Endothelial cell of umbilical vein (primary cell): Measurements from ENCODE around the gene LAD1.

Source experiments
- EZH2 ChIP-seq: IDR thresholded peaks from 2 replicates; pipeline ENCODE4 v1.6.1; 2012; ENCODE audit warnings: borderline replicate concordance, low read depth, mild to moderate bottlenecking, moderate library complexity, low read length, inconsistent platforms; ENCODE audit not compliant: severe bottlenecking
- JUN ChIP-seq: IDR thresholded peaks from 2 replicates; pipeline ENCODE4 v1.6.1; 2011; ENCODE audit warnings: borderline replicate concordance, low read depth; ENCODE audit not compliant: insufficient read length, insufficient read depth
- TF ChIP-seq, protein P1 (sequence below), 2 donors: IDR thresholded peaks; 1 replicate in 1 of 2; 2 replicates in 1 of 2; pipeline ENCODE4 v1.5.1; 2011; ENCODE audit warnings: low read length in 2 of 2, mild to moderate bottlenecking in 2 of 2, moderate library complexity in 2 of 2, control low read depth in 1 of 2, inconsistent platforms in 1 of 2, low read depth in 1 of 2; ENCODE audit not compliant: insufficient read depth in 1 of 2; ENCODE audit errors: extremely low read depth in 1 of 2

DNA sequence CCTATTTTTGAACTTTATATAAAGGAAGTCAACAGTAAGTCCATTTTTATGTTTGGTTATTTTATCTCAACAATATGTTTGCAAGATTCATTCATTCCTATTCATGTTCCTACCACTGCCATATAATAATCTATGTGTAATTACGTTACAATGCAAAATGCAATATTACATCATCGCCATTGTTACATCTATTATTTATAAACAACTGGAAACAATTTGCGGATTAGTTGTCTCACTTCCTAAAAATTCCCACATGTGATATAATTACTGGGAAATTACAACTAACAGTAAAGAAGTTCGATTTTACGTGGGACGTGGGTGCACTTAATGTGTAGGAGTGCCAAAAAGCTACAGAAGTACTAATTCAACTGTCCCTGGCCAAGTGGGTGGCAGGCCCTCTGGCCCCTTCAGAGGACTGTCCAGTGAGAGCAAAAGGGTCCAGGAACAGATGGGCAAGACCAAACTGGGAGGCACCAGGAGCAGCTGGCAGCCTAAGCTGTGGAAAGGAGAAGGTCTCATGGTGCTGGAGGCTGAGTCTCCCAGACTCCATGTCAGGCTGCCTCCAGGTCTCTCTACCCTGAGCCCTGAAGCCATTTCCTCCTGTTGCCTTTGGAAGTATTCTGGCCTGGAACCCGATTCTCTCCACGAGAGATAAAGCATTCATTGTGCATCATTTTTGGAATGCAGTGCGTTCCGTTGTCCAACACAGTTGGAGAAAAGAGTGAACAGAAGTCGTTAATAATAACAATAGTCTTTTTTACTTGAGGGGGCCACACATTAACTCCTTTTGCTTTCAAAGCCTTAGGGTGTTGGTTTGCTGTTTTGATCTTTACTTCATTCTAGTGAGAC lies 64.6 kb downstream of the LAD1 start:
- no peak for TF ChIP-seq JUN
- TF ChIP-seq EZH2 = no peak
- TF ChIP-seq, protein P1, sequence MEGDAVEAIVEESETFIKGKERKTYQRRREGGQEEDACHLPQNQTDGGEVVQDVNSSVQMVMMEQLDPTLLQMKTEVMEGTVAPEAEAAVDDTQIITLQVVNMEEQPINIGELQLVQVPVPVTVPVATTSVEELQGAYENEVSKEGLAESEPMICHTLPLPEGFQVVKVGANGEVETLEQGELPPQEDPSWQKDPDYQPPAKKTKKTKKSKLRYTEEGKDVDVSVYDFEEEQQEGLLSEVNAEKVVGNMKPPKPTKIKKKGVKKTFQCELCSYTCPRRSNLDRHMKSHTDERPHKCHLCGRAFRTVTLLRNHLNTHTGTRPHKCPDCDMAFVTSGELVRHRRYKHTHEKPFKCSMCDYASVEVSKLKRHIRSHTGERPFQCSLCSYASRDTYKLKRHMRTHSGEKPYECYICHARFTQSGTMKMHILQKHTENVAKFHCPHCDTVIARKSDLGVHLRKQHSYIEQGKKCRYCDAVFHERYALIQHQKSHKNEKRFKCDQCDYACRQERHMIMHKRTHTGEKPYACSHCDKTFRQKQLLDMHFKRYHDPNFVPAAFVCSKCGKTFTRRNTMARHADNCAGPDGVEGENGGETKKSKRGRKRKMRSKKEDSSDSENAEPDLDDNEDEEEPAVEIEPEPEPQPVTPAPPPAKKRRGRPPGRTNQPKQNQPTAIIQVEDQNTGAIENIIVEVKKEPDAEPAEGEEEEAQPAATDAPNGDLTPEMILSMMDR (IDR thresholded peaks at IDR 0.05; ENCODE audit: extremely low read depth in 1 of 2, insufficient read depth in 1 of 2, low read depth in 1 of 2, low read length in 2 of 2) = no peak
